DMS53 treated with DMSO at 0.1 percent for 48 hours (cell line): Measurements from ENCODE around the gene UBA7.
"Not testable (repeated sequence)": the region's sequence is repeated elsewhere in the genome, so short reads cannot be mapped to it uniquely, and the experiment has no call there.

Source experiments
- DNase-seq: peaks from one replicate; lab custom pipeline; 2025; ENCODE audit not compliant: unreplicated experiment; lab: John Stamatoyannopoulos, UW

UBA7 gene, protein sequence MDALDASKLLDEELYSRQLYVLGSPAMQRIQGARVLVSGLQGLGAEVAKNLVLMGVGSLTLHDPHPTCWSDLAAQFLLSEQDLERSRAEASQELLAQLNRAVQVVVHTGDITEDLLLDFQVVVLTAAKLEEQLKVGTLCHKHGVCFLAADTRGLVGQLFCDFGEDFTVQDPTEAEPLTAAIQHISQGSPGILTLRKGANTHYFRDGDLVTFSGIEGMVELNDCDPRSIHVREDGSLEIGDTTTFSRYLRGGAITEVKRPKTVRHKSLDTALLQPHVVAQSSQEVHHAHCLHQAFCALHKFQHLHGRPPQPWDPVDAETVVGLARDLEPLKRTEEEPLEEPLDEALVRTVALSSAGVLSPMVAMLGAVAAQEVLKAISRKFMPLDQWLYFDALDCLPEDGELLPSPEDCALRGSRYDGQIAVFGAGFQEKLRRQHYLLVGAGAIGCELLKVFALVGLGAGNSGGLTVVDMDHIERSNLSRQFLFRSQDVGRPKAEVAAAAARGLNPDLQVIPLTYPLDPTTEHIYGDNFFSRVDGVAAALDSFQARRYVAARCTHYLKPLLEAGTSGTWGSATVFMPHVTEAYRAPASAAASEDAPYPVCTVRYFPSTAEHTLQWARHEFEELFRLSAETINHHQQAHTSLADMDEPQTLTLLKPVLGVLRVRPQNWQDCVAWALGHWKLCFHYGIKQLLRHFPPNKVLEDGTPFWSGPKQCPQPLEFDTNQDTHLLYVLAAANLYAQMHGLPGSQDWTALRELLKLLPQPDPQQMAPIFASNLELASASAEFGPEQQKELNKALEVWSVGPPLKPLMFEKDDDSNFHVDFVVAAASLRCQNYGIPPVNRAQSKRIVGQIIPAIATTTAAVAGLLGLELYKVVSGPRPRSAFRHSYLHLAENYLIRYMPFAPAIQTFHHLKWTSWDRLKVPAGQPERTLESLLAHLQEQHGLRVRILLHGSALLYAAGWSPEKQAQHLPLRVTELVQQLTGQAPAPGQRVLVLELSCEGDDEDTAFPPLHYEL

DNA sequence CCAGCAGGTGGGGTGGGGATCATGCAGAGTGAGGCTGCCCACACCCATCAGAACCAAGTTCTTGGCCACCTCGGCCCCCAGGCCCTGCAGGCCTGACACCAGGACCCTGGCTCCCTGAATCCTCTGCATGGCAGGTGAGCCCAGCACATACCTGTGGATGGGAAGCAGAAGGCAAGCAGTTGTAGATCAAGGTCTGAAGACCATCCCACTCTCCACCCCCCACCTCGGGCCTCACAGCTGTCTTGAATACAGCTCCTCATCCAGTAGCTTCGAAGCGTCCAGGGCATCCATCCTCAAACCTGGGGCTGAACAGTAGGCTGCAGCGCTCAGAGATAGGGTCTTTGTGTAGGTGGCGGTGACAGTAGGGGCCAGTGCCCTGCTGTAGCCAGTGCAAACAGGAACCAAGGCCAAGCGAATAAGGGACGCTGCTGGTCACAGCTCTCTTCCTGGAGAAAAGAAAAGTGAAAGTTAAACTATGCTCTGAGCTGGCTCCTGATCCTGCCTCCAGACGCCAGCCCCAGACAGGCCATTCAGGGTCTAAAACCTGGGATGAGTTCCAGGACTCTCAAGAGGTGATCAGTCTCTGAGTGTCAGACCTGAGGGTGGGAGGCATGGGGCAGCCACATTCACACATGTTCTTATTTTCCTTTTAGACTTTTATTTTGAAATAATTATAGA is at the start of gene UBA7:
Gene UBA7, minus strand, starts transcription at position 457 of the 678 bp plus-strand sequence. Its CDS starts 166 bp downstream, at position 291.
- no peak for DNase-seq

DNA sequence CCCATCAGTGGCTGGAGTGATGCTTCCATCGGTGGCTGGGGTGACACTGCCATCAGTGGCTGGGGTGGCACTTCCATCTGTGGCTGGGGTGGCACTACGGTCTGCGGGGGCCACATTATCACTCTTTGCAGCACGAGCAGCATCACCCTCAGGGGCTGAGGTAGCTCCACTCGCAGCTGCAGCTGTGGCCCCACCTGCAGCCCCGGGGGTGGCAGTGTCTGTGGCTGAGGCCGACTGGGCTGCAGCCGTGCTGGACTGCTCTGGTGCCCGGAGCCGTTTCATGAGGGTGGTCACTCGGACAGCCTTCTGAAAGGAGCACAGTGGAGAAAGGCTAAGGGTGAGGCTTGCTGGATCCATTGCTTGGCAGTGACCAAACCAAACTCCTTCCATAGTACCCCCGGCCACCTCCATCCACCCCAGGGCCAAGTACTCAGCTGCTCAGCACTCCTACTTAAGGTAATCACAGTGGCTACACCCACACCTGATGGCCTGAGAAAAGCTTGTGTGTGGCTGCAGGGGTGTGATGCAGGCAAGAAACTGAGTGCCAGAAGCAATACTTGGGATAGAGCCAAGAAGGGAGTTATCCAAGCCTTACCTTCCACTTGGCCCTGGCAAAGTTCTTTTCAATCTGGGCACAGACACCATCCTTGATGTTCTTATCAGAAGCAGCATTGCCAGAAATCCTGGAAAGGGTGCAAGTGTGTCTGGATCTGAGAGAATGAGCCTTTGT is 46.0 kb upstream of the UBA7 start:
- no peak for DNase-seq

DNA sequence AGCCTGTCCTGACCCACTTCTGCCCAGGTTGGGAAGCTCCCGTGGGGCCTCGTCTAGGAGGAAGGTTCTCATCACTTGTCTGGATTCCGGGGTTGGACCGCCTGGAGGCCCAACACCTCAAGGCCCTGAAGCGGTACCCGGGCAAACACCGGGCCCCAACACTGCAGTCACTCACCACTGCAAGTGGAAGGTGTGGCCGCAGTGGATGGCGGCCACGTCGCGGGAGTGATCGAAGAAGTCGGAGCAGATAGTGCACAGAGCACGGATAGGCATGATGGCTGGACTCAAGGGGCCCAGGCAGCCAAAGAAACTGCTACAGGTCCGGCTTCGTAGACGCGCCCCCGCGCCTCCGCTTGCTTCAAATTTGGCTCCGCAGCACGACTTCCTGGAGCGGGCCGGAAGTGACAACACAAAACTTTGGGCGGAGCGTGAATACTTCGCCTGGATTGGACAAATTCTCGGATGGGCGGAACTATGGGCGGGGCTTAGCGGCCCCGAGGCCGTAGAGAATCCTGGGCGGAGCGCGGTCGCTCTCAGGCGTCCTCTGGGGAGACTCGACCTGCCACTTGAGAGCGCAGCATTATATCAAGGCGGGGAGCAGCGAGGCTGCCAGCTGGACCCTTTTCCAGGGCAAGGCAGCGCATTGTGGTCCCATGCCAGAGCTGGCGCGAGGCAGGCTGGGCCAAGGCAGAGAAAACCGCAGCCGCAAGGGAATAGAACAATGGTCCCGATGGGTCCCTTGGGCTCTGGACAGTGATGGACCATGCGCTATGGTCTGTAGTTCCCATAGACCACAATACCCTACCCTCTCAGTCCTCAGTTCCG is 42.6 kb upstream of the UBA7 start, which contains the start of gene TRAIP:
Gene TRAIP, minus strand, starts transcription at position 384 of the 825 bp plus-strand sequence. Its CDS starts 111 bp downstream, at position 273.
- DNase-seq: peak; percentile 45

DNA sequence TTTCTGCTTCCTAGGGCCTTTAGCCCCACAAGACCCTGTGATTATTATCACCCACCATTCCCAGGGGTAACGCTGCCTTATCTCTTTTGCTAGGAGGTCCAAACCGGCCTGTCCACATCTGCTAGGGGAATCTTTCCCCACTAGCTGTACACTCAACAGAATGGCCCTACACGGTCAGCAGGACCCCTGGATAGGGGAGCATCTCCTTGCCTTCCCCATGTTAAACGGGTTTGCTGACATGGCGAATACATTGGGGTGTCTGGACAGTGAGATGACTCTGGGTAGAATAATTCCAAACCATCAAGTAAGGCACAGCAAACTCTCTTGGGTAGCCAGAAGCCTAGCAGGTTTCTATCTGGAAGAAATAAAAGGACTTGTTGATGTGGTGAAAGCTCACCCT is 41.9 kb upstream of the UBA7 start:
- DNase-seq: no peak

DNA sequence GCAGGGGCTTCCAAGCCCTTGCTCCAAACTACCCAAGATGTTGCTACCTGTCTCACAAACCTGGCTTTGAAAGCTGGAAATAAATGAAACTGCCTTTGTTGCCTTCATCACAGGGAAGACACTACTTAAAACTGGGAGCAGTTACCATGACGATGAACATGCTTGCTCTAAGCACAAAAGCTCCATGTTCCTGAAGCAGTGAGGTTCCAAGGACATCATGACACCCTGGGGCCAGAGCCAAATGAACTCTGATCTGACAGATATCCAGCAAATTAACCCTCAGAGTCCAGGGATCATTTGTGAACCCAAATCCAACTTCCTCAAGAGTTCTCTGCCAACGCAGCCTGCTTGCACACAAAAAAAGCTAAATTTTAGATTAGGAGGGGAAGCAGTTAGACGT is 31.9 kb upstream of the UBA7 start:
- DNase-seq: no peak

DNA sequence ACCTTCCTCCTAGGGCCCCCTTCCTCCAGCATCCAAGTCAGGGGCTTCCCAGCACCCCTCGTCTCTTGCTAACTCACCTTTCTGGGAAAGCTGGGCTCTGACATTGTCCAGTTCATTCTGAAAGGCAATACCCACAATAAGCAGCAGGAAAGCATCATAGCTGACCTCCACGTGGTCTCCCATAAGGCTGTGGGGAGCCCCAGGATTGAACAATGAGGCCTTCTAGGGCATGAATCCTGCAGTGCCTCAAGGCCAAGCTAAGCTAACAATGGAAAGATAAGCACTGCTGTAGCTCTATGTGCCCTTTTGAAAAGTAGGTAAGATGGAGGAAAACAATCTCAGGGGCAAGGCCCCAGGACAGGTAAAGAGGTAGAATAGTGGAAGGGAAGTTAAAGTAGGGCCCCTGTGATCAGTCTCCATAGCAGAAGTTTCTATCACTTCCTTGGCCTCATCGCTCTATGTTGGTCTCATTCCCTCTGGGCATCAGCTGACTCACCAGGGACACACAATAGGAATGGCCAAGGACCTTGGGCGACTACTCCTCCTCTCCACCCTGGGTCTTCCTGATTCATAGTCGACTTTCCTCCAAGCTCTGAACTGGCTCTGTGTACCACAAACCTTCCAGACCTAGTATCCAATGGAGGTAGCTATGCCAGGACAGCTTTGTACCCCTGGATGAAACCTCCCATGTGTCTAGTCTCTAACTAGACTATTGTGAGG is 30.9 kb upstream of the UBA7 start:
- DNase-seq: no peak

DNA sequence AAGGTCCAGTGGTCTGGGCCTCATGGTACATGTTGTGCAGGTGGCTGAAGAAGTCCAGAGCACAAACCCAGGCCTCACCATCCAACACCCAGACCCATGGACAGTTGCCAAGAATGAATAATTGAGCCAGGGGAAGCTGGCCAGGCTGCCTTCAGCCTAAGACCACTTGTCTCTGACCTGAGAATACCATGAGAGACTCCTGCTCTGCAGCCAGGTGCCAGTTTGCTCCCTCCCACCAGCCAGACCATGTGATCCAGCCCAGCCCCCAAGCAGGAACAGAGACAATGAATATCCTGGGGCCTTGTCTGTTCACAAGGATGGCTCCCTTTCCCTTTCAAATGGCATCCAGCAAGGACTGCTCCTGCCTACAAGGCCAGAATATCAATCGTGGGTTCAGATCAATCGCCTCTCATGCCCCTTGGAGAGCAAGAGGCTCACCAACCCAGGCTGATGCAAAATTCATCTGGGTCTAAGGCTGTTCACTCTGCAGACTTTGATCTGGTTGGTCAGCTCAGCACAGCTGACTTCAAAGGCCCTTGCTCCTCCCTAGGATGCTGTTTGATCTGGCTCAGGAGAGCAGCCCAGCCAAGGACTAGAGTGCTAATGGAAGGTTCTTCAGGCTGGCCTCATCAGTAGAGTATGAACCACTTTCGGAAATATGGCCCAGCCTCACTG is 29.2 kb upstream of the UBA7 start:
- no peak for DNase-seq

DNA sequence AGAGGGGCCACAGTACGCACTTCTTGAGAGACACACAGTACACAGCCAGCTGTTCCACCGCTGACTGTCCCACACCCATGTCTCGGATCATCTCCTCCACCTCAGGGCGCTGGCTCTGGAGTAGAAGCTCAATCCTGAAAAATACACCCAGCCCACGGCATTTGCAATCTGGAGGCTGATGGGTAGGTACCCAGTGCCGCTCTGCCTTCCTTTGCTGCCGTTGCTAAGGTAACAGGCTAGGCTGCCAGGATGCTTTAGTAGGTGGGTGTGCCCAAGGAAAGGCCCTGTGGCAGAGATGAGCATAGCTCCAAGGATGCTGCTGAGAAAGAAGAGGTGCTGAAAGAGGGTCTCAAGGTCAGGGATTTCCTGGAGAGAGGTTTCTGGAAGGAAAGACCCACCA is 28.1 kb upstream of the UBA7 start:
- no peak for DNase-seq

DNA sequence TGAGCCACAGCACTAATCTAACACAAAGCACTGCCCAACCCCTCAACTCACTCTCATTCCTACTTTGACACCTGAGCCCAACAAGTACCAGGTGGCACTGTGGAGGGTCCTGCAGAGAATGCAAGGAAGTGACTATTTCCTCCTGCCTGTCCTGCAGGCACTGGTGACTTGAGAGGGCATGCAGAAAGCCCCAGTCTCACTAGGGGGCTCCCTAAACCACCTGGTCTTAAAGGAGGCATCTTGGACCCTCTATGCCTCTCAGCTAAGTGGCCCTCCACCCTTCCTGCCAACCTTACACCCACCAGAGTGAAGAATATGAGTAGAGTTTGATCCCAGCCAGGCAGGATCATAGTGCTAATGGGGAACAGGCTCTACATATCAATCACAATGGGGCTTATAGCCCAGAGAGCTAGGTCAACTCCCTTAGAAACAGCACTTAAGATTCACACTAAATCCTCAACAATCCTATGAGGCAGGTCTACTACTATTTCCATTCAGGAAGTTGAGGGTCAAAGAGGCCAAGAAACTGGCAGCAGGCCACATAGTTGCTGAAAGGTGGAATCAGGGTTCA is 27.5 kb upstream of the UBA7 start:
- DNase-seq: no peak

DNA sequence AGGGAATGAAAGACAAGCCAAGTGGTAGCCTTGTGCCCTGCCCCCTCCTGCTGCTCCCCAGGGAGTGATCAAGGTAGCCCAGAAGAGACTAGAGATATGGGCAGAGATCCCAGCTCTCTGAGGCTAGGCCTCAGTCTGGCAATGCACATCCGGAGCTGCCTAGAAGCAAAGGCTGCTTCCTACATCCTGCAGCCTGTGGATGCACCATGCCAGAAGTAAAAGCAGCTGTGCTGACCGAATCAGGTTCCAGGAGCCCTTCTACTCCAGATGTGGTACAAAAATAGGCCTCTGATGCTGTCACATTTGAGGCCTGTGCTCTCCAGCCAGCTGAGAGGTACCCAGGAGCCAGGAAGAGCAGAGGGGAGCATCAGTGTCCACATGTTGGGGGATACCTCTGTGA is 26.6 kb upstream of the UBA7 start:
- DNase-seq: no peak

DNA sequence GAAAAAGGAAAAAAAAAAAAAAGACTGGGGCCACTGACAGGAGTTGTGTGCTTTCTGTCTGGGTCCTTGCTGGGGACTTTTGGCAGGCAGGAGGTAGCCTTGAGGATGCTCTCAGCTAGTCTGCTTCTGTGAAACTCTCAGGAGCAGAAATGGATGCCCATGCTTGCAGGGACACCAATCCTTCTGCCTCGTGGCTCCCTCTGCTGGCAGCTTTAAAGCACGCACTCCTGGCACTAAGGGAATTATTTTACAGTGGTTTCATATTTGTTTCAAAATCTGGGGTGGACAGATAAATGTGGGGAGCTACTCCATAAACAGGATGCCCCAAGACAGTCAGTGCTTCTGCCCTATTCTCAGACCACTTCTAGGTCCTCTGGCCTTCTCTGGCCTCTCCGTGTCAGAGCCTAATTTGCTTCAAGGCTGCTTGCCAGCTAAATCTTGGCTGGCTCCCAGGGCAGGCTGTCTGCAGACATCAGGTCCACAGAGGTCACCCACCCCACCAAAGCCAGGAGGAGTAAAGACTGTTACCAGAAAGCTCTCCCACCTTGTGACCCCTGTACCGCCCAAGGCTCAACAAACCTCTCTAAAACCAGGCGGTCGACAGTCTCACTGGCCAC is 25.5 kb upstream of the UBA7 start:
- DNase-seq: peak; percentile 32

DNA sequence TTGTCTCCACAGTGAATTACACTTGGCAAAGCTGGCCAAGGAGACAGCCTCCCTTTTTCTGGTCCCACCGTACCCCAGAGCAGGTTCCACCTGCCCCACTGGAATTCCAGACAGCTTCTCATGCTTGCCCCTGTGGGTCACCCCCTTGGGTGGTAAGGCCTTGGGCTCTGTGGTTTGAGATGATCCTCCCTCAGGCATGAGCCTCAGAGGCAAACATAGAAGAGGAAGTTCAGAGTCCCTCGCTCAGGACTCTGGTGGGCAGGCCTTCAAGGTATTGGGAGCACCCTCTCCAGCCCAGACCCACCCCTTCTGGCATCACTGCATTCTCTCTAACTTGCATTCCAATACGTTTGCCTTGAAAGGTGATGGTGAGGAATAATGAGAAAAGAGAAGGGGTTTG is 17.6 kb upstream of the UBA7 start:
- DNase-seq: no peak

DNA sequence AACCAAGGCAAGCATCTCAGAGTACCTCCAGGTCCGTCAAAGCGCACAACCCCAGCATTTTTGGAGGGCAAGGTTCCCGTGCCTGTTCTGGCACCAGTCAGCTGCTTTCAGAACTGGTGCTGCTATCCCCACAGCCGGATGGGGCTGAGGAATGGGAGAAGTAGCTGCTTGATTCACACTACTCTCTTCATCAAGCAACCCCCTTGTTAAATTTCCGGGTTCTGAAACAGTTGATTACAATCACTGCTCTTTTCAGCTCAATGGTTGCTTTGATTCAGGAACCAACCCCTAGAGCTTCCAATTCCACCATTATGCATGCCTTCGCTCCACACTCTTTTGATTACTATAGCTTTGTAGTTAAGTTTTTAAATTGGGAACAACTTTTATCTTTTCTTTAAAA is 12.3 kb upstream of the UBA7 start:
- no peak for DNase-seq

DNA sequence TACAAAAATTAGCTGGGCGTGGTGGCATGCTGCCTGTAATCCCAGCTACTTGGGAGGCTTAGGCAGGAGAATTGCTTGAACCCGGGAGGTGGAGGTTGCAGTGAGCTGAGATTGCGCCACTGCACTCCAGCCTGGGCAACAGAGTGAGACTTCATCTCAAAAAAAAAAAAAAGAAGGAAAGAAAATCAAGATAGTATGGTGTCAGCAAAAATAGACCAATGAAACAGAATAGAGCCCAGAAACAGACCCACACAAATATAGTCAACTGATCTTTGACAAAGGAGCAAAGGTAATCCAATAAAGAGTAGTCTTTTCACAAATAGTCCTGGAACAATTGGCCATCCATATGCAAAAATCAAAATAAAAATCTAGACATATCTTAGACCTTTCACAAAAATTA is 9.4 kb upstream of the UBA7 start:
- DNase-seq: not testable (repeated sequence)

DNA sequence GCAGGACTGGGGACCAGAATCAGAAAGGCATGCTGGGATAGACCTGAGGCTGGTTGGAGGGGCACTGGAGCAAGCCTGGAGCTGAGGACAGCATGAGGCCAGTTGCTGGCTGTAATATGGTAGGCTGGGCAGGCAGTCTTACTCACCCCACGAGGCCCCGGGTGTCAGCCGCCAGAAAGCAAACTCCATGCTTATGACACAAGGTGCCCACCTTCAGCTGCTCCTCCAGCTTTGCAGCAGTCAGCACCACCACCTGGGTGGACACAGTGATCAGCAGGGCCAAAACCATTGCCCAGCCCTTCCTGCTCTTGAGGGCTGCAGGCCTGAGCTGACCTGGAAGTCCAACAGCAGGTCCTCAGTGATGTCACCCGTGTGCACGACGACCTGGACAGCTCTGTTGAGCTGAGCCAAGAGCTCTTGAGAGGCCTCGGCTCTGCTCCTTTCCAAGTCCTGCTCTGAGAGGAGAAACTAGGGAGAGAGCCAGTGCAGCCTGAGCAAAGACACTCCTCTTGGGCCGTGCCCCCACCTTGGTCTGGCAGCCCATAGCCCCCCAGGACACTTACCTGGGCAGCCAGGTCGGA is 747 bp downstream of the UBA7 start:
- DNase-seq: no peak

DNA sequence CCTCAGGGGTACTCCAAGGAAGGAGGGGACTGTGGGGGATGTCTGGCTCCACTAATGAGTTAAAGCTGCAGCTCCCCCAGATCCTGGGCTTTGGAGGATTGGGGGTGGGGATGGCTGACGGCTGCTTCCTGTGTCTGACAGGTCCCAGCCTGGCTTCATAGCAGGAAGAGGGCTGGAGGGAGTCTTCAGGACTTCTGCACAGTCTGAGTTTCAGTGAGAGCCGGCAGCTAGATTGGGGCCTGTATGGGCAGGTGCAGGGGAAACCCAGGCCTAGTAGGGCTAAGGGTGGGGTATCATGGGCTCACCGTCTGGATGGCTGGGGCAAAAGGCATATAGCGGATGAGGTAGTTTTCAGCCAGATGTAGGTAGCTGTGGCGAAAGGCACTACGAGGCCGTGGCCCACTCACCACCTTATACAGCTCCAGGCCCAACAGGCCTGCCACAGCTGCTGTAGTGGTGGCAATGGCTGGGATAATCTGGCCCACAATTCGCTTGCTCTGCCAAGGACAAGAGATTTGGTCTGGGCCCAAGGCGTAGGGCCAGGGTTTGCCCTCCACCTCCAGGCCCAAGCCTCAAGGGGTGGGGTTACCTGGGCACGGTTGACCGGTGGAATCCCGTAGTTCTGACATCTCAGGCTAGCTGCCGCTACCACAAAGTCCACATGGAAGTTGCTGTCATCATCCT is 6.2 kb downstream of the UBA7 start:
- no peak for DNase-seq

DNA sequence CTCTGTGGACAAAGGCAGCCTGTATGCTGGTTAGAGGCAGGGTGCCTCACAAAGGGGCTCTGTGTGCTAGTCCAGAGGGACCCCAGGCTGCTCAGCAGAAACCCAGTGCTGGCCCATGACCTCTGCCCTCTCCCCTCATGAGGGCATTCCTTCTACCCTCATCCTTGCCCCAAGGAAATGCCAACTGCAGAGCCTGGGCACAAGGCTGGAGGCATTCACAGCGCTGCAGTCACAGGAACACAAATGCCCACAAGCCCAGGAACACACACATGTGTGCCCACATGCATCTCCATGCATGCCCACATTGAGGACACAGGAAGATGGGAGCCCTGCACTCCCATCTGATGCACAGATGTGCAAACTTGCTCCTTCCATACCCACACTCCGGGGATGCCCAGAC is 6.9 kb downstream of the UBA7 start:
- DNase-seq: no peak
